GM12891 (cell line): ENCODE data around the gene NKTR.

ENCODE experiments used
- POLR2A ChIP-seq: IDR thresholded peaks from 2 replicates; pipeline ENCODE4 v1.6.1; 2011; ENCODE audit warnings: low read depth, low read length, control low read depth
- POLR2AphosphoS5 ChIP-seq: IDR thresholded peaks from 2 replicates; pipeline ENCODE4 v1.6.1; 2011; ENCODE audit warnings: low read depth, low read length, control low read depth

DNA sequence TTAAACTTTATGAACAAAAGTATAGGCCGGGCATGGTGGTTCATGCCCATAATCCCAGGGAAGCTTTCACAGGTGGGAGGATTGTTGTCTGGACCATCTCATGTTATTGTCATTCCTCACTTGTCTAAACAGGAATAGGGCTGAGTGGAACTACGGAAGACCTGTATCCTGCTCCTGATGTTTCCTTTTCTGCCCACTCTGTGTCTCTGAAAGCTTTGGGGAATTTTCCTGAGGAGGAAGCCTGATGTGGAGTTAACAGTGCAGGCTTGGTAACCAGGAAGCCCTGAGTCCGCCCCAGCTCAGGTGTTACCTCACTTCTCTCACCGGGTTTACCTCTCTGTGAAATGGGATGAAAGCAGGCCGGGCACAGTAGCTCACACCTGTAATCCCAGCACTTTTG, 11.9 kb upstream of the NKTR start:
- TF ChIP-seq POLR2A, result no peak
- TF ChIP-seq POLR2AphosphoS5, result no peak
